Measurements from ENCODE around the gene MEFV. TPM values are rescaled to one million over a fixed set of nuclear protein-coding genes. Genes with fewer than 3 reads are reported as not detected.

Gene MEFV
- total and polyA plus RNA-seq, 2 donors (not counting 1 experiment from before 2014, with no cell fraction given): 0.24 to 0.25 TPM

DNA sequence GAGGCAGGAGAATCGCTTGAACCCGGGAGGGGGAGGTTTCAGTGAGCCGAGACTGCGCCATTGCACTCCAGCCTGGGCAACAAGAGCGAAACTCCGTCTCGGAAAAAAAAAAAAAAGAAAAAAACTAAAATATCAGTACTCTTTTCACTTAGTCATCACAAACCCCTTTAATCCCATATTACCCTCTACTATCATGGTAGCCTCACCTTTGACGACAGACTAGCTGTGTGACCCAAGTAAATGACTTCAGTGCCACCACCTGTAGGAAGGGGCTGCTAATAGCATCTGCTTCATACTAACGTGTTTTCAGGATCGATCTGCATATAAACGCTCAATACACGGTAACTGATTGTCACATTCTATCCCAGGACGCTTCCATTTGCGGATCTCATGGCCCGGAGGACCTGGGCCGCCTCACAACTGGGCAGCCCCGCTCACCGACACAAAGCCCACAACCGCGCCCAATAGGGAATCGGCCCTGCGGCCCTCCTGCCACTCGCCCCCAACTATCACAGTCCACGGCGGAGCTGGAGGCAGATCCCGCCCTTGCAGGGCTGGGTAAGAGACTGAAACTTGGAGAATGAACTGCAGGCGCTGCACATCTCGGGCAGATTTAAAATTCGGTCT lies 25.8 kb upstream of the MEFV start:
- Mint-ChIP-seq H3K27ac (peak overlapping the region; percentile 98), H3K27me3 (no peaks in the 10 kb centered on the region), H3K4me3 (peak overlapping the region; percentile 97), H3K9me3 (ENCODE audit: insufficient read depth) (no peaks in the 10 kb centered on the region), H3K4me1 (peaks cover 37% of the 10 kb centered on the region)
- 2% methylated on average over 22 of the region's 29 CpGs for WGBS (ENCODE audit: insufficient coverage)
- Histone ChIP-seq H3K4me2 (replicated peaks; ENCODE audit: low read depth, low read length, poor library complexity, severe bottlenecking) (peak overlapping the region; percentile 98), H2AFZ (ENCODE audit: insufficient read depth, low read depth, low read length, poor library complexity, severe bottlenecking) (peak overlapping the region; percentile 81), H3K4me3 (ENCODE audit: control extremely low read depth in 1 of 5, extremely low read depth in 1 of 5, insufficient read depth in 1 of 5, low read depth in 2 of 5, low read length in 4 of 5) (peak overlapping the region; percentile 78 to 100 (median 95)), H3K36me3 (replicated peaks in 1 of 2; ENCODE audit: control extremely low read depth in 1 of 2, control insufficient read depth in 1 of 2, extremely low read depth in 1 of 2, insufficient read depth in 2 of 2, low read length in 1 of 2) (peaks cover 4 to 14% of the 10 kb centered on the region in 2 experiments), H4K20me1 (ENCODE audit: control insufficient read depth, insufficient read depth, low read length, poor library complexity, severe bottlenecking) (peaks cover 23% of the 10 kb centered on the region), H3K9ac (ENCODE audit: low read length) (peak overlapping the region; percentile 76), H3K27ac (ENCODE audit: low read length in 2 of 2) (peak overlapping the region; percentile 25 to 97), H3K27me3 (replicated peaks in 1 of 4; ENCODE audit: control extremely low read depth in 1 of 4, control insufficient read depth in 3 of 4, insufficient read depth in 4 of 4, low read length in 3 of 4) (no peaks in the 10 kb centered on the region), H3K4me1 (ENCODE audit: control insufficient read depth in 2 of 2, insufficient read depth in 2 of 2, low read length in 2 of 2) (peaks cover 22 to 30% of the 10 kb centered on the region in 2 donors), H3K9me3 (ENCODE audit: control extremely low read depth in 1 of 3, control insufficient read depth in 2 of 3, insufficient read depth in 1 of 3, low read length in 2 of 3) (peaks cover 0 to 7% (median 1%) of the 10 kb centered on the region in 3 donors), H3K79me2 (ENCODE audit: control insufficient read depth, insufficient read depth, low read length) (peaks cover 37% of the 10 kb centered on the region)
- ChIA-PET POLR2A (interaction anchor here (0.5 to 2.8 kb wide), 9 partner anchors 18 to 989 kb away, joined by 3 to 18 read pairs (median 7); partner anchors contain the start of genes TIGD7, ZNF174, ZNF200 and ZNF213), CTCF (interaction anchor here (0.7 to 1.7 kb wide), 4 partner anchors 16 to 118 kb away, joined by 3 to 17 read pairs (median 3); partner anchors contain the start of genes TIGD7, ZNF75A and ZSCAN32)
- TF ChIP-seq CTCF (IDR thresholded peaks at IDR 0.05): no peak
- intact Hi-C loops (cut with micrococcal nuclease): loop anchor here (2.0 to 10.0 kb wide), 3 partner anchors 129 to 599 kb away; partner anchors contain the start of genes CREBBP, HCFC1R1, THOC6 and TNFRSF12A
- no peak for DNase-seq
- ATAC-seq (ENCODE audit: low read depth): peak; percentile 7

DNA sequence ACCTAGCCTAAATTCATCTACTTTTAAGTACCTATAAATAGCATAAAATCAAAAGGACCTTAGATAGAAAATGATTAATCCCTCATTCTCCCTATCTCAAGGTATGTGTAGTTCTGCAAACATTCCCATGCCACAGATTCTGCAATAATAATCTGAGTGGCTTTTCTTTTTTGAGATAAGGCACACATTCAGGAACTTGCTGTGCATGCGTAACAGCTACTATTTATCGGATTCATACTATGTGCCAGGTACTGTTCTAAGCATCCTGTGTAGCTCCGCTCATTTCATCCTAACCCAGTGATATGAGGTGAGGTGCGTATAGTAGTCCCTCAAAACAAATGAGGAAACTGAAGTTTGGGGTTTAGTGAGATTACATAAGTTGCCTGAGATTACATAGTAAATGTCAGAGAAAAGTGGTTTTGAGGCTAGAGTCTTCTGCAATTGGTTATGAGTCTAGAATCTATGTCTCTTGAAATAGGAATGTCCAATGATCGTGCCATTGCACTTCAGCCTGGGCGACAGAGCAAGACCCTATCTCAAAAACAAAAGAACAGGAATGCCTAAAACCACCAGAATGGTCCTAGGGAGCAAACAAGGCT lies 24.9 kb upstream of the MEFV start:
- peaks cover 35% of the 10 kb centered on the region for H3K4me1 Mint-ChIP-seq
- peaks cover 2 to 9% of the 10 kb centered on the region in 2 experiments for H3K36me3 ChIP-seq (replicated peaks in 1 of 2; ENCODE audit: control extremely low read depth in 1 of 2, control insufficient read depth in 1 of 2, extremely low read depth in 1 of 2, insufficient read depth in 2 of 2, low read length in 1 of 2)
- ATAC-seq (ENCODE audit: low read depth): no peak
- peak overlapping the region; percentile 34 for H3K4me3 Mint-ChIP-seq
- no peak overlapping the region for H3K27ac Mint-ChIP-seq
- no peaks in the 10 kb centered on the region for H3K9me3 Mint-ChIP-seq (ENCODE audit: insufficient read depth)
- ChIA-PET CTCF (interaction anchor here (1.1 to 1.2 kb wide), 2 partner anchors 12 to 14 kb away, joined by 3 to 4 read pairs; no protein-coding TSS in a partner anchor), POLR2A (no interaction called here)
- no peak for DNase-seq
- intact Hi-C loops (cut with micrococcal nuclease): loop anchor here (10.0 kb wide), 1 partner anchor 257 kb away; the partner anchor contains the start of genes HCFC1R1, THOC6 and TNFRSF12A
- H3K4me3 ChIP-seq (ENCODE audit: control extremely low read depth in 1 of 5, extremely low read depth in 1 of 5, insufficient read depth in 1 of 5, low read depth in 2 of 5, low read length in 4 of 5): no peak overlapping the region
- no peaks in the 10 kb centered on the region for H3K27me3 Mint-ChIP-seq
- H3K27me3 ChIP-seq (replicated peaks in 1 of 4; ENCODE audit: control extremely low read depth in 1 of 4, control insufficient read depth in 3 of 4, insufficient read depth in 4 of 4, low read length in 3 of 4): no peaks in the 10 kb centered on the region
- H3K27ac ChIP-seq (ENCODE audit: low read length in 2 of 2): no peak overlapping the region
- peaks cover 16% of the 10 kb centered on the region for H4K20me1 ChIP-seq (ENCODE audit: control insufficient read depth, insufficient read depth, low read length, poor library complexity, severe bottlenecking)
- 89% methylated on average over 6 of the region's 6 CpGs for WGBS (ENCODE audit: insufficient coverage)
- no peak for TF ChIP-seq CTCF (IDR thresholded peaks at IDR 0.05)
- no peak for TF ChIP-seq EZH2 (IDR thresholded peaks at IDR 0.05; ENCODE audit: borderline replicate concordance, insufficient read depth, low read depth, low read length, poor library complexity, severe bottlenecking)
- H3K9me3 ChIP-seq (ENCODE audit: control extremely low read depth in 1 of 3, control insufficient read depth in 2 of 3, insufficient read depth in 1 of 3, low read length in 2 of 3): peaks cover 0 to 7% (median 0%) of the 10 kb centered on the region in 3 donors
- peaks cover 22 to 30% of the 10 kb centered on the region in 2 donors for H3K4me1 ChIP-seq (ENCODE audit: control insufficient read depth in 2 of 2, insufficient read depth in 2 of 2, low read length in 2 of 2)
- no peak overlapping the region for H3K4me2 ChIP-seq (replicated peaks; ENCODE audit: low read depth, low read length, poor library complexity, severe bottlenecking)
- H3K9ac ChIP-seq (ENCODE audit: low read length): no peak overlapping the region
- peaks cover 30% of the 10 kb centered on the region for H3K79me2 ChIP-seq (ENCODE audit: control insufficient read depth, insufficient read depth, low read length)
- H2AFZ ChIP-seq (ENCODE audit: insufficient read depth, low read depth, low read length, poor library complexity, severe bottlenecking): no peak overlapping the region

All from B cell (primary cell).